Measurements from ENCODE around the gene HAT1.
"Not testable (repeated sequence)": the region's sequence is repeated elsewhere in the genome, so short reads cannot be mapped to it uniquely, and the experiment has no call there.

HAT1 gene

GRCh38 chr2:171968509-171968908, 46.2 kb downstream of the HAT1 start:
- FAIRE-seq (no peak), DNase-seq (ENCODE audit: insufficient read length, low spot score) (no peak)
- TF ChIP-seq POLR2A (IDR thresholded peaks at IDR 0.05; ENCODE audit: low read depth, low read length), result no peak

- DNase-seq (ENCODE audit: insufficient read length, low spot score) (no peak), FAIRE-seq (no peak)
- TF ChIP-seq POLR2A (IDR thresholded peaks at IDR 0.05; ENCODE audit: low read depth, low read length), result no peak
Observed at GRCh38 chr2:171972329-171972982, 50.2 kb downstream of the HAT1 start.

GRCh38 chr2:171979103-171979502, 56.8 kb downstream of the HAT1 start:
- FAIRE-seq, result no peak

GRCh38 chr2:171983924-171984323, 61.7 kb downstream of the HAT1 start:
- DNase-seq (ENCODE audit: insufficient read length, low spot score); FAIRE-seq: not testable (repeated sequence)

More at GRCh38 chr2:171979103-171979502, 56.8 kb downstream of the HAT1 start:
- no peak for TF ChIP-seq POLR2A (IDR thresholded peaks at IDR 0.05; ENCODE audit: low read depth, low read length)
- DNase-seq (ENCODE audit: insufficient read length, low spot score), result no peak

- no peak for TF ChIP-seq POLR2A (IDR thresholded peaks at IDR 0.05; ENCODE audit: low read depth, low read length)
- FAIRE-seq (no peak), DNase-seq (ENCODE audit: insufficient read length, low spot score) (no peak)
Observed at GRCh38 chr2:171985076-171985475, 62.8 kb downstream of the HAT1 start.

GRCh38 chr2:171986778-171987177, 64.5 kb downstream of the HAT1 start:
- no peak for TF ChIP-seq POLR2A (IDR thresholded peaks at IDR 0.05; ENCODE audit: low read depth, low read length)
- no peak for DNase-seq (ENCODE audit: insufficient read length, low spot score)
- no peak for FAIRE-seq

GRCh38 chr2:171991027-171991426, 68.8 kb downstream of the HAT1 start:
- DNase-seq (ENCODE audit: insufficient read length, low spot score) (no peak), FAIRE-seq (peak; percentile 75)
- TF ChIP-seq POLR2A (IDR thresholded peaks at IDR 0.05; ENCODE audit: low read depth, low read length), result no peak

GRCh38 chr2:171995586-171995985, 73.3 kb downstream of the HAT1 start:
- DNase-seq (ENCODE audit: insufficient read length, low spot score), result no peak
- FAIRE-seq, result no peak
- TF ChIP-seq POLR2A (IDR thresholded peaks at IDR 0.05; ENCODE audit: low read depth, low read length), result no peak

- FAIRE-seq (no peak), DNase-seq (ENCODE audit: insufficient read length, low spot score) (no peak)
- no peak for TF ChIP-seq POLR2A (IDR thresholded peaks at IDR 0.05; ENCODE audit: low read depth, low read length)
Observed at GRCh38 chr2:171996021-171996420, 73.8 kb downstream of the HAT1 start.

- not testable (repeated sequence) for DNase-seq (ENCODE audit: insufficient read length, low spot score); FAIRE-seq
Observed at GRCh38 chr2:171997031-171997430, 74.8 kb downstream of the HAT1 start.

- no peak for DNase-seq (ENCODE audit: insufficient read length, low spot score)
- no peak for TF ChIP-seq POLR2A (IDR thresholded peaks at IDR 0.05; ENCODE audit: low read depth, low read length)
- FAIRE-seq, result no peak
Observed at GRCh38 chr2:171999161-171999560, 76.9 kb downstream of the HAT1 start.

GRCh38 chr2:171999604-172000469, 77.6 kb downstream of the HAT1 start, which contains the start of gene METAP1D:
METAP1D (plus strand) TSS chr2:171999953; CDS start chr2:171999970, 17 bp downstream.
- DNase-seq (ENCODE audit: insufficient read length, low spot score), result peak; percentile 97
- TF ChIP-seq POLR2A (IDR thresholded peaks at IDR 0.05; ENCODE audit: low read depth, low read length), result peak; percentile 86
- peak; percentile 80 for FAIRE-seq

- DNase-seq (ENCODE audit: insufficient read length, low spot score) (no peak), FAIRE-seq (no peak)
- no peak for TF ChIP-seq POLR2A (IDR thresholded peaks at IDR 0.05; ENCODE audit: low read depth, low read length)
Observed at GRCh38 chr2:172000696-172001361, 78.6 kb downstream of the HAT1 start.

- TF ChIP-seq POLR2A (IDR thresholded peaks at IDR 0.05; ENCODE audit: low read depth, low read length), result no peak
- no peak for FAIRE-seq
- DNase-seq (ENCODE audit: insufficient read length, low spot score), result no peak
Observed at GRCh38 chr2:172007372-172007771, 85.1 kb downstream of the HAT1 start.
